BLaER1 (cell line): ENCODE results near the gene TIAM1.
A peak's percentile ranks its signal among the peaks of the same experiment; 100 is the strongest.

Experiments
- H3K27ac ChIP-seq: shearing (Covaris generic); formaldehyde crosslinking; 2 replicates; pipeline ENCODE4 v1.8.1; 2022
- H3K27me3 ChIP-seq: shearing (Covaris generic); formaldehyde crosslinking; 2 replicates; pipeline ENCODE4 v1.8.1; 2022
- H3K36me3 ChIP-seq: shearing (Covaris generic); formaldehyde crosslinking; 2 replicates; pipeline ENCODE4 v1.8.1; 2022
- H3K4me1 ChIP-seq: shearing (Covaris generic); formaldehyde crosslinking; 2 replicates; pipeline ENCODE4 v1.8.1; 2022
- H3K4me2 ChIP-seq: shearing (Covaris generic); formaldehyde crosslinking; 2 replicates; pipeline ENCODE4 v1.8.1; 2022
- H3K4me3 ChIP-seq: shearing (Covaris generic); formaldehyde crosslinking; 2 replicates; pipeline ENCODE4 v1.8.1; 2022
- H3K9ac ChIP-seq: shearing (Covaris generic); formaldehyde crosslinking; 2 replicates; pipeline ENCODE4 v1.8.1; 2022
- H3K9me3 ChIP-seq: shearing (Covaris generic); formaldehyde crosslinking; 2 replicates; pipeline ENCODE4 v1.8.1; 2022
- H4K20me1 ChIP-seq: shearing (Covaris generic); formaldehyde crosslinking; 2 replicates; pipeline ENCODE4 v1.8.1; 2022
- Cebpa-rat ChIP-seq: shearing (Covaris generic); IDR thresholded peaks from 2 replicates; pipeline ENCODE4 v1.8.1; 2022

TIAM1 gene

DNA sequence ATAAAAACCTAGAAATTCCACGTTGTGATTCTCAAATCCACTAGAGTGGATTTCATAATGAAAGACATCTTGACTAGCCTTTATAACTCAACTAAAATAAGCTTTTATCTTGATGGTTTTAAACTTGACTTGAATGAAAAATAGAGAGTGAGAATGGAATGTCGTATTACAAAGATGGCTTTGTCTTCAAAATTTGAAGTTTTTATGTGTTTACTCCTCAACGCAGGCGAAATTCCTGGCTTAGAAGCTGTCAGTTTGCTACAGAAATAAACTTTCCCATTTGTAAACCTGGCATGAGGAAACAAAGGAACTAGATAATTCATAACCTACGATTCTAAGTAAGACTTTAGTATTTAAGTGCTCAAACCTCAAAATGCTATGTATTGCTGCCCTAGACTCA lies 215.8 kb downstream of the TIAM1 start:
- Histone ChIP-seq H3K4me3 (no peak overlapping the region), H3K36me3 (peaks cover 67% of the 10 kb centered on the region), H3K4me2 (peak overlapping the region; percentile 77), H3K9ac (no peak overlapping the region), H4K20me1 (no peaks in the 10 kb centered on the region), H3K27me3 (no peaks in the 10 kb centered on the region), H3K9me3 (peaks cover 14% of the 10 kb centered on the region; the same call in 1 of the 2 replicates), H3K4me1 (peaks cover 85% of the 10 kb centered on the region), H3K27ac (no peak overlapping the region; the same call in 1 of the 2 replicates)
- TF ChIP-seq Cebpa-rat, result no peak

DNA sequence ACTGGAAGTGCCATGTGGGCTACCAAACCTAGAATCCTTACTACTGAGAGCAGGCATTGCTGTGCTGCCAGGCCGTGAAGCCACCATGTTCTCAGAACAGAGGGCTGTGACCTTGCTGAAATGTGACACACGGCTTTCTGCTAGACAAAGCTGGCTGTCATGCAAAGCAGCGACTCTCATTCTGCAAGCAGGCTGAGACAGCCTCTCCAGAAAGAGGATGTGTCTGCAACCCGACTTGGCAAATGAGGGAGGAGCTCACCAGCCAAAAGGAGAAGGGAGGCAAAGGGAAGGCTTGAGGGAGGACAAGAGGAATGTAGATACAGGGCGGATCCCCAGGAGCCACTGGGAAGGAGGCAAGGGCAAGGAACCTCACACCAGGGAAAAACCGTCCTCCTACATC lies 220.1 kb downstream of the TIAM1 start:
- Histone ChIP-seq H3K9me3 (peaks cover 31% of the 10 kb centered on the region), H3K36me3 (peaks cover 89% of the 10 kb centered on the region), H3K4me1 (peaks cover 50% of the 10 kb centered on the region), H3K27ac (peak overlapping the region; percentile 4; the same call in 1 of the 2 replicates), H3K9ac (no peak overlapping the region), H3K27me3 (no peaks in the 10 kb centered on the region), H4K20me1 (no peaks in the 10 kb centered on the region), H3K4me3 (no peak overlapping the region), H3K4me2 (peak overlapping the region; percentile 37)
- TF ChIP-seq Cebpa-rat, result no peak

DNA sequence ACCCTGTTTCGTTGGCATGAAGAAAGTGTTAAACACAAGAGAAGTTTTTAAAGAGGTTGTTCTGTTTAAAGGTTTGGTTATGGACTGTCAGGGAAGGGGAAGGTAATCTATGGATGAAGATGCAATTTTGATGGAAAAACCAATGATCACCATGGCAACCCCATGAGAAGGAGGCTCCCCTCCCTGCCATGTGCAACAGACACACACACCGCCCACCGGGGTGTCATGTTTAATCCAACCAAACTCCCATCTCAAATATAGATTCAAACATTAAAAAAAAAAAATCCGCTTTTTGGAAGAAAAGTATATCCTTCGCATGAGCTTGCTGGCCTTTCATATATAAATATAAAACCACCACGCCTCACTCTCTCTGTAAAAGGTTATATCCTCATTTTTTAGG lies 224.9 kb downstream of the TIAM1 start:
- Histone ChIP-seq H4K20me1 (no peaks in the 10 kb centered on the region), H3K4me3 (no peak overlapping the region), H3K4me2 (no peak overlapping the region), H3K9ac (no peak overlapping the region), H3K9me3 (peaks cover 20% of the 10 kb centered on the region), H3K36me3 (peaks cover 60% of the 10 kb centered on the region), H3K27ac (no peak overlapping the region), H3K4me1 (peaks cover 50% of the 10 kb centered on the region), H3K27me3 (no peaks in the 10 kb centered on the region)
- no peak for TF ChIP-seq Cebpa-rat

DNA sequence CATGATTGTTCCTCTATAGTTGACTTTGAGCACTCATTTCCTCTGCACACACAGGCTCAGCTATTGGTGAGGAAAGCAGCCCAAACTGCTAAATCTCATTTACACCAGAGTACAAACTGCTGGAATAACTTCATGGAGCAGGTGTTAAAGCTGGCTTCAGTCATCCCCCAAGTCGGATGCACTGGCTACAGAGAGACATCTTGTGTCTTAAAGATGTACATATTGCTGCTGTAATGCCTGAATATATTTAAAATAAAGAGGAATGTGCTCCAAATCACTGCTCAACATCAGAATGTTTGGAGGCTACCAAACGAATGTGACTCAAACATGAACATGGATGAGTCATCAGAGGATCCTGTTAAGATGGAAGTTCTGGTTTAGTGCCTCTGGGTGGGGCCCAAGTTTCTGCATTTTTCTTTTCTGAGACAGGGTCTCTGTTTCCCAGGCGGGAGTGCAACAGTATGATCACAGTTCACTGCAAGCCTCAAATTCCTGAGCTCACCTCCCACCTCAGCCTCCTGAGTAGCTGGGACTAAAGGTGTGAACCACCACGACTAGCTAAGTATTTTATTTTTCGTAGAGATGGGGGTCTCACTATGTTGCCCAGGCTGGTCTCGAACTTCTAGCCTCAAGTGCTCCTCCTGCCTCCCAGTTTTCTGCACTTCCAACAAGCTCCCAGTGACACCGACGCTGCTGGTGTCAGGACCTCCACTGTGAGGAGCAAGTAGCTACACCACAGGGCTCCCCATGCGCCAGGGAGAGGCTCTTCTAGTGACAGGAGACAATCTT lies 226.7 kb downstream of the TIAM1 start:
- peaks cover 20% of the 10 kb centered on the region for H3K9me3 ChIP-seq
- TF ChIP-seq Cebpa-rat, result no peak
- H3K36me3 ChIP-seq, result peaks cover 43% of the 10 kb centered on the region
- H3K27me3 ChIP-seq, result no peaks in the 10 kb centered on the region
- no peaks in the 10 kb centered on the region for H4K20me1 ChIP-seq
- no peak overlapping the region for H3K4me3 ChIP-seq
- peak overlapping the region; percentile 21 for H3K4me2 ChIP-seq
- peak overlapping the region; percentile 38; the same call in 1 of the 2 replicates for H3K27ac ChIP-seq
- H3K4me1 ChIP-seq, result peaks cover 43% of the 10 kb centered on the region
- no peak overlapping the region for H3K9ac ChIP-seq

DNA sequence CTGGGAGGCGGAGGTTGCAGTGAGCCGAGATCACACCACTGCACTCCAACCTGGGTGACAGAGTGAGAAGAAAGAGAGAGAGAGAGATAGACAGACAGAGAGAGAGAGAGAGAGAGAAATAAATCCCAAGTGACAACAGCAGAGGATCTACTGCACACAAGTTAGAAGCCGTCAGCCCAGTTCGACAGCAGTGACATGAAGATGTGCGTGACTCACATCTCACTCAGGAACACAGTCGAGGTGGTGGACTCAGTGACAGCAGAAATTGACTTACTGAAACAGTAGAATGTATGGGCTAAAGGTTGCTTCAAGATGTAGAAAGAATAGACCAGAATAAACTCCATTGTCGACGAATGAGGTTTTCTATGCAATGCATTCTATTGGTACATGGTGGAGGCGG lies 228.8 kb downstream of the TIAM1 start:
- H3K4me1 ChIP-seq, result peaks cover 51% of the 10 kb centered on the region
- H3K36me3 ChIP-seq, result peaks cover 22% of the 10 kb centered on the region
- no peaks in the 10 kb centered on the region for H4K20me1 ChIP-seq
- TF ChIP-seq Cebpa-rat, result no peak
- peak overlapping the region; percentile 22; the same call in 1 of the 2 replicates for H3K4me2 ChIP-seq
- no peak overlapping the region for H3K27ac ChIP-seq
- no peaks in the 10 kb centered on the region for H3K27me3 ChIP-seq
- peaks cover 2% of the 10 kb centered on the region for H3K9me3 ChIP-seq
- H3K9ac ChIP-seq, result no peak overlapping the region
- no peak overlapping the region for H3K4me3 ChIP-seq

DNA sequence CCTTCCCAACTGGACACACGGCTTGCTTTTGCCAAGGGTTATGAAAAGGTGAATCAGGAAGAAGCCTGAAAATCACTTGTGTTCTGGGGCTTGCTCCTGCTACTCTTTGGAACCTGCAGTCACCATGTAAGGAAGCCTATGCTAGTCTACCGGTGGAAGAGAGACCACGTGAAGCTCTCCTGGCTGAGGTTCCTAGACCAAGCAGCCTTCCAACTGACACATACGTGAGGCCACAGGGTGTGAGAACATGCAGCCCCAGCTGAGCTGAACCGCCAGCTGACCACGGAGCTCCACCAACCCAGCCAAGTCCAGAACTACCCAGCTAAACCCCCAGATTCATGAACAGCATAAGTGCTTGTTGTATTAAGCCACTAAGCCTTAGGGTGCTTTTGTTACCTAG lies 233.0 kb downstream of the TIAM1 start:
- no peaks in the 10 kb centered on the region for H3K27me3 ChIP-seq
- no peak overlapping the region for H3K4me3 ChIP-seq
- H3K4me2 ChIP-seq, result peak overlapping the region; percentile 52
- H3K27ac ChIP-seq, result 0 out of 2 replicates have a peak overlapping the region, but pooled peaks have one; percentile 33
- H3K9me3 ChIP-seq, result peaks cover 13% of the 10 kb centered on the region
- peaks cover 5% of the 10 kb centered on the region; the same call in 1 of the 2 replicates for H3K36me3 ChIP-seq
- no peak for TF ChIP-seq Cebpa-rat
- H3K4me1 ChIP-seq, result peaks cover 66% of the 10 kb centered on the region
- no peak overlapping the region for H3K9ac ChIP-seq
- H4K20me1 ChIP-seq, result no peaks in the 10 kb centered on the region

DNA sequence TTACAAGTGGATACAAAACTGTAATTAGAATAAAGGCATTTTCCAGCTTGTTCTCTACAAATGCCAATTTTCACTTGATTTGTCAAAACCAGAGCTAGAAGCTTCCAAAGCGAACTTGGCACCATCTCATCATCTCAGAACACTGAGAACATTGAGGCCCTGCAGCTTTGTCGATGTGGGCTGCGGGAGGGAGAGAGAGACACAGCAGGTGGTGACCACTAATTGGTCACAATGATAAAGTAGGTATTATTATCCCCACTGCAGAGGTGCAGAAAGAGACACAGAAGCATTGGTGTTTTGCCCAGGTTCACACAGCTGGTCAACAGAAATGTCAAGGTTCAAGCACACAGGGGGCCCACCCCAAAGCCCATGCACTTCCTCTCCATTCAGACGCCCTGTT lies 233.6 kb downstream of the TIAM1 start:
- H3K27me3 ChIP-seq, result no peaks in the 10 kb centered on the region
- no peak overlapping the region for H3K9ac ChIP-seq
- H3K36me3 ChIP-seq, result peaks cover 6% of the 10 kb centered on the region; the same call in 1 of the 2 replicates
- peaks cover 60% of the 10 kb centered on the region for H3K4me1 ChIP-seq
- H3K4me3 ChIP-seq, result no peak overlapping the region
- no peak for TF ChIP-seq Cebpa-rat
- H4K20me1 ChIP-seq, result no peaks in the 10 kb centered on the region
- H3K9me3 ChIP-seq, result peaks cover 19% of the 10 kb centered on the region
- H3K27ac ChIP-seq, result 0 out of 2 replicates have a peak overlapping the region, but pooled peaks have one; percentile 33
- peak overlapping the region; percentile 52 for H3K4me2 ChIP-seq

DNA sequence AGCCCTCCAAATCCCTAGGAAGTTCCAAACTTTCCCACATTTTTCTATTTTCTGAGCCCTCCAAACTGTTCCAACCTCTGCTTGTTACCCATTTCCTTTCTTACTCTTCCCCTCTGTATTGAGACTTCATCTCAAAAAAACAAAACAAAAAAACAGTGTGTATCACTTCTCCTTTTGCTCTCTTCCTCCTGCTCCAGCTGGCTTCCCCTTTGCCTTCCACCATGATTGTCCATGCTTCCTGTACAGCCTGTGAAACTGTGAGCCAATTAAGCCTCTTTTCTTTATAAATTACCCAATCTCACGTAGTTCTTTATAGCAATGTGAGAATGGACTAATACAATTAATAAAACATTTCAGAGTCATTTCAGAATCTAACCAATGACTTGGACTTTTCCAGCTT lies 236.2 kb downstream of the TIAM1 start:
- no peaks in the 10 kb centered on the region for H4K20me1 ChIP-seq
- H3K36me3 ChIP-seq, result peaks cover 6% of the 10 kb centered on the region; the same call in 1 of the 2 replicates
- H3K27me3 ChIP-seq, result no peaks in the 10 kb centered on the region
- peak overlapping the region; percentile 79 for H3K27ac ChIP-seq
- peak overlapping the region; percentile 1 for H3K9ac ChIP-seq
- H3K9me3 ChIP-seq, result peaks cover 35% of the 10 kb centered on the region
- H3K4me1 ChIP-seq, result peaks cover 60% of the 10 kb centered on the region
- H3K4me3 ChIP-seq, result no peak overlapping the region
- H3K4me2 ChIP-seq, result peak overlapping the region; percentile 63
- TF ChIP-seq Cebpa-rat, result no peak

DNA sequence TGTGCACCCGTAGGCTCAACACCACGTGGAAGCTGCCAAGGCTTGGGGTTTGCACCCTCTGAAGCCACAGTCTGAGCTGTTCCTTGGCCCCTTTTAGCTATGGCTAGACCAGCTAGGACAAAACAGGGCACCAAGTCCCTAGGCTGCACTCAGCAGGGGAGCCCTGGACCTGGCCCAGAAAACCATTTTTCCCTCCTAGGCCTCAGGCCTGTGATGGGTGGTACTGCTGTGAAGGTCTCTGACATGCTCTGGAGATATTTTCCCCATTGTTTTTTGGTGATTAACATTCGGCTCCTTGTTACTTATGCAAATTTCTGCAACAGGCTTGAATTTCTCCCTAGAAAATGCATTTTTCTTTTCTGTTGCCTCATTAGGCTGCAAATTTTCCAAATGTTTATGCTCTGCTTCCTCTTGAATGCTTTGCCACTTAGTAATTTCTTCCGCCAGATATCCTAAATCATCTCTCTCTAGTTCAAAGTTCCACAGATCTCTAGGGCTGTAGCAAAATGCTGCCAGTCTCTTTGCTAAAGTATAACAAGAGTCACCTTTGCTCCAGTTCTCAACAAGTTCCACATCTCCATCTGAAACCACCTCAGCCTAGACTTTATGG lies 236.8 kb downstream of the TIAM1 start:
- Histone ChIP-seq H3K27me3 (no peaks in the 10 kb centered on the region), H3K9ac (peak overlapping the region; percentile 1; the same call in 1 of the 2 replicates), H3K27ac (peak overlapping the region; percentile 79), H3K36me3 (peaks cover 6% of the 10 kb centered on the region; the same call in 1 of the 2 replicates), H3K4me1 (peaks cover 65% of the 10 kb centered on the region), H4K20me1 (no peaks in the 10 kb centered on the region), H3K9me3 (peaks cover 35% of the 10 kb centered on the region), H3K4me2 (peak overlapping the region; percentile 63), H3K4me3 (peak overlapping the region; percentile 34)
- TF ChIP-seq Cebpa-rat, result no peak
